K562 (cell line): ENCODE measurements around the gene NCOR2. TPM values are rescaled to one million over a fixed set of nuclear protein-coding genes. Genes with fewer than 3 reads are reported as not detected.

ENCODE experiments used
- ATAC-seq: fragments of 200-7000 bp; cut with Tn5 transposase; 3 replicates; pipeline ENCODE4 v1.9.1; 2020; ENCODE audit warnings: moderate library complexity
- BruUV-seq: library from RNA; stranded (reverse); fragments of 400-500 nt; replicated peaks from 2 replicates; lab custom pipeline; 2021; lab: Mats Ljungman, UMichigan
- CTCF ChIA-PET: fragments of 300-600 bp; formaldehyde crosslinking; extraction: SDS; loops from one replicate; lab custom pipeline; 2021; ENCODE audit warnings: low intra/inter-chr PET ratio; lab: Yijun Ruan, JAX
- POLR2A ChIA-PET: fragments of 300-600, 350-650 bp; sonication (Branson Sonifier 250); formaldehyde crosslinking; extraction: SDS; loops from one replicate; lab custom pipeline; 2021; ENCODE audit warnings: antibody characterized with exemption, inconsistent platforms; lab: Yijun Ruan, JAX
- DNase-seq, 4 experiments: peaks; one replicate each; pipeline versions ENCODE4 v3.0.0 to v3.0.0-alpha.2; 2011 to 2018; ENCODE audit warnings: low spot score in 3 of 4, mixed read lengths in 3 of 4; ENCODE audit errors: extremely low read depth in 1 of 4
- FAIRE-seq: peaks from 2 replicates; lab custom pipeline; 2011; peaks lifted over from hg19 to GRCh38; lab: Jason Lieb, UNC
- H2AFZ ChIP-seq: 2 replicates; pipeline ENCODE4 v1.6.0; 2011; ENCODE audit warnings: low read depth, low read length, control low read depth, inconsistent platforms
- H3K27ac ChIP-seq: fragments of 200-600 bp; 3 replicates; pipeline ENCODE4 v1.8.0; 2011; ENCODE audit warnings: low read depth, mild to moderate bottlenecking, control low read depth, inconsistent platforms, low read length, moderate library complexity, mixed read lengths; ENCODE audit errors: extremely low read depth
- H3K27me3 ChIP-seq, 2 experiments: fragments of 300-600 bp in 1 of 2; 2 replicates in 1 of 2; 3 replicates in 1 of 2; pipeline versions ENCODE4 v1.6.0 to v1.8.0; 2011; ENCODE audit warnings: inconsistent platforms in 2 of 2, low read length in 2 of 2, mild to moderate bottlenecking in 1 of 2, mixed read lengths in 1 of 2, moderate library complexity in 1 of 2; ENCODE audit not compliant: control insufficient read depth in 2 of 2, insufficient read depth in 2 of 2
- H3K36me3 ChIP-seq: fragments of 300-600 bp; 3 replicates; pipeline ENCODE4 v1.8.0; 2011; ENCODE audit warnings: mild to moderate bottlenecking, low read length, inconsistent platforms; ENCODE audit not compliant: control insufficient read depth, insufficient read depth
- H3K4me1 ChIP-seq, 2 experiments: fragments of 200-600 bp in 1 of 2; replicated peaks in 1 of 2; 2 replicates in 1 of 2; 3 replicates in 1 of 2; pipeline versions ENCODE4 v1.5.1 to v1.8.0; 2011; ENCODE audit warnings: inconsistent platforms in 2 of 2, low read length in 2 of 2, mild to moderate bottlenecking in 1 of 2, mixed read lengths in 1 of 2, moderate library complexity in 1 of 2; ENCODE audit not compliant: control insufficient read depth in 2 of 2, insufficient read depth in 2 of 2
- H3K4me2 ChIP-seq: 2 replicates; pipeline ENCODE4 v1.6.1; 2011; ENCODE audit warnings: low read length, control low read depth, inconsistent platforms, mixed read lengths; ENCODE audit not compliant: insufficient read depth
- H3K4me3 ChIP-seq: fragments of 200-600 bp; sonication (generic), shearing (Covaris generic); 2 replicates; pipeline ENCODE4 v1.5.1; 2016; ENCODE audit warnings: control low read depth, inconsistent platforms
- H3K79me2 ChIP-seq: fragments of 200-600 bp; 3 replicates; pipeline ENCODE4 v1.8.0; 2011; ENCODE audit warnings: low read length, inconsistent platforms; ENCODE audit not compliant: control insufficient read depth, insufficient read depth
- H3K9ac ChIP-seq, 2 experiments: 2 replicates each; pipeline versions ENCODE4 v1.6.0 to v1.6.1; 2011; ENCODE audit warnings: low read depth in 2 of 2, low read length in 2 of 2, control low read depth in 1 of 2, inconsistent platforms in 1 of 2, mild to moderate bottlenecking in 1 of 2, mixed read lengths in 1 of 2; ENCODE audit not compliant: insufficient read depth in 1 of 2
- H3K9me1 ChIP-seq: one replicate; pipeline ENCODE4 v1.6.0; 2011; ENCODE audit warnings: inconsistent platforms, mild to moderate bottlenecking, low read length, moderate library complexity; ENCODE audit not compliant: control insufficient read depth, insufficient read depth
- H3K9me3 ChIP-seq: replicated peaks from 2 replicates; pipeline ENCODE4 v1.5.1; 2011; ENCODE audit warnings: low read depth, low read length, inconsistent platforms; ENCODE audit not compliant: control insufficient read depth, insufficient read depth
- H4K20me1 ChIP-seq: replicated peaks from 2 replicates; pipeline ENCODE4 v1.6.1; 2011; ENCODE audit warnings: low read length, inconsistent platforms, mixed read lengths; ENCODE audit not compliant: control insufficient read depth, insufficient read depth
- ADNP ChIP-seq: fragments of 200-800 bp; sonication (Bioruptor generic); IDR thresholded peaks from 2 replicates; pipeline ENCODE4 v1.6.1; 2016; ENCODE audit warnings: missing genetic modification characterization, missing compliant biosample characterization
- ARID1B ChIP-seq: fragments of 450-650 bp; IDR thresholded peaks from 2 replicates; pipeline ENCODE4 v1.6.1; 2016; ENCODE audit warnings: antibody characterized with exemption, mild to moderate bottlenecking, inconsistent platforms
- ATF1 ChIP-seq, 2 experiments: fragments of 450-650 bp in 1 of 2; IDR thresholded peaks; 2 replicates each; pipeline ENCODE4 v1.6.1; 2016; ENCODE audit warnings: missing compliant biosample characterization in 1 of 2, missing genetic modification characterization in 1 of 2
- ATF7 ChIP-seq: fragments of 450-650 bp; IDR thresholded peaks from 2 replicates; pipeline ENCODE4 v1.7.1; 2014; ENCODE audit warnings: mild to moderate bottlenecking, moderate library complexity
- CREB1 ChIP-seq, 2 experiments: sonication (generic) in 1 of 2; formaldehyde crosslinking in 1 of 2; IDR thresholded peaks; 2 replicates each; pipeline versions ENCODE4 v1.6.1 to v1.8.0; 2012 to 2022; ENCODE audit warnings: inconsistent platforms in 1 of 2, mild to moderate bottlenecking in 1 of 2, missing genetic modification reagents in 1 of 2, moderate library complexity in 1 of 2
- EGR1 ChIP-seq: fragments of 450-650 bp; conservative IDR thresholded peaks from 2 replicates; pipeline ENCODE4 v1.6.1; 2017; ENCODE audit warnings: mild to moderate bottlenecking
- FOXP4 ChIP-seq: sonication (generic); formaldehyde crosslinking; IDR thresholded peaks from 2 replicates; pipeline ENCODE4 v1.8.0; 2022; ENCODE audit warnings: mild to moderate bottlenecking, missing genetic modification reagents, borderline replicate concordance
- GABPB1 ChIP-seq: sonication (generic); formaldehyde crosslinking; IDR thresholded peaks from 2 replicates; pipeline ENCODE4 v1.8.0; 2022; ENCODE audit warnings: mild to moderate bottlenecking, missing genetic modification reagents
- HDAC2 ChIP-seq: fragments of 450-650 bp; IDR thresholded peaks from 2 replicates; pipeline ENCODE4 v1.6.1; 2016; ENCODE audit warnings: mild to moderate bottlenecking
- PHF8 ChIP-seq: fragments of 200-600 bp; sonication (generic); IDR thresholded peaks from 2 replicates; pipeline ENCODE4 v1.6.1; 2012; ENCODE audit warnings: mixed run types, mild to moderate bottlenecking, inconsistent platforms, low read length, moderate library complexity, borderline replicate concordance
- SIX5 ChIP-seq, 2 experiments: IDR thresholded peaks; 2 replicates each; pipeline ENCODE4 v1.6.1; 2011; ENCODE audit warnings: low read length in 2 of 2, borderline replicate concordance in 1 of 2, low read depth in 1 of 2, mild to moderate bottlenecking in 1 of 2, moderate library complexity in 1 of 2; ENCODE audit not compliant: insufficient read depth in 1 of 2
- ZBTB7A ChIP-seq: IDR thresholded peaks from 2 replicates; pipeline ENCODE4 v1.6.1; 2011; ENCODE audit warnings: low read depth, mild to moderate bottlenecking, low read length, moderate library complexity, borderline replicate concordance; ENCODE audit not compliant: control insufficient read depth
- WGBS: fragments of 100-300 bp; shearing (Covaris generic); methylation state at CpG from one replicate; pipeline ENCODE4 v1.1.6; 2016; ENCODE audit warnings: low coverage, mixed read lengths; ENCODE audit not compliant: insufficient coverage; ENCODE audit errors: missing lambda C conversion rate; 5-methylcytosine and 5-hydroxymethylcytosine counted together
- in situ Hi-C: fragments of 300-500 bp; cut with MboI; formaldehyde crosslinking; loops from 4 replicates; pipeline ENCODE4 v1.15.0; 2018; ENCODE audit warnings: inconsistent platforms, mixed read lengths
- intact Hi-C: fragments of 100-400 bp; cut with micrococcal nuclease; formaldehyde crosslinking; loops from 2 replicates; pipeline ENCODE4 v1.14.2; 2022
- polyA plus RNA-seq, 8 experiments: library from polyadenylated mRNA; depleted of rRNA in 4 of 8; stranded (reverse) in 5 of 8; unstranded in 3 of 8; fragments of >200 nt; fragmentation: Nextera tagmentation in 2 of 8; fragmentation: Illumina TruSeq in 1 of 8; extraction: Ambion mirVana in 2 of 8; extraction: Trizol in 1 of 8; gene quantifications; 2 replicates each; pipeline versions ENCODE4 v1.2.1 to v1.2.3, GENCODE V29; 2011 to 2014; ENCODE audit warnings: inconsistent platforms in 1 of 8, missing spikeins in 1 of 8
- total RNA-seq, 7 experiments: library from RNA; depleted of rRNA in 6 of 7; stranded (reverse); fragments of >200 nt in 6 of 7; fragmentation: Illumina TruSeq in 2 of 7; extraction: Trizol in 2 of 7; gene quantifications; 2 replicates each; pipeline versions ENCODE4 v1.2.1 to v1.2.3, GENCODE V29; 2011 to 2021; ENCODE audit warnings: low replicate concordance in 1 of 7
- TF ChIP-seq, protein P1 (sequence below), 3 experiments: fragments of 200-800 bp in 1 of 3; sonication (Bioruptor generic) in 1 of 3; sonication (generic) in 1 of 3; formaldehyde crosslinking in 1 of 3; IDR thresholded peaks; 2 replicates each; pipeline versions ENCODE4 v1.6.1 to v1.8.0; 2016 to 2022; ENCODE audit warnings: mild to moderate bottlenecking in 2 of 3, missing compliant biosample characterization in 2 of 3, missing genetic modification characterization in 2 of 3, missing genetic modification reagents in 1 of 3
- TF ChIP-seq, protein P2 (sequence below): fragments of 450-650 bp; formaldehyde crosslinking; IDR thresholded peaks from 2 replicates; pipeline ENCODE4 v1.4.0; 2022; ENCODE audit warnings: mild to moderate bottlenecking, moderate library complexity

NCOR2 gene
- total and polyA plus RNA-seq, 9 of the 15 experiments (the other 6 are each of a cell fraction or from before 2014, with no cell fraction given) = 0.18 to 126 (median 8.4) TPM

GRCh38 chr12:124566161-124566996 is 1.0 kb downstream of the NCOR2 start:
- Histone ChIP-seq H3K9ac (peak overlapping the region; percentile 71 to 95; a peak in 3 of 4 replicates), H3K4me2 (peak overlapping the region; percentile 88), H3K9me3 (no peaks in the 10 kb centered on the region), H3K27ac (peak overlapping the region; percentile 88), H3K27me3 (no peaks in the 10 kb centered on the region), H2AFZ (peak overlapping the region; percentile 77), H3K36me3 (peaks cover 10% of the 10 kb centered on the region; the same call in 1 of the 3 replicates), H3K79me2 (peaks cover 59% of the 10 kb centered on the region), H3K4me1 (peaks cover 13 to 53% of the 10 kb centered on the region in 2 experiments), H3K9me1 (no peaks in the 10 kb centered on the region), H3K4me3 (peak overlapping the region; percentile 96), H4K20me1 (peaks cover 34% of the 10 kb centered on the region)
- CTCF ChIA-PET = no interaction called here
- no TSS peak for BruUV-seq
- WGBS = under 1% methylated on average over 29 of the region's 56 CpGs
- ATAC-seq = peak; percentile 86
- in situ Hi-C loops = no loop called here
- POLR2A ChIA-PET = interaction anchor here (0.6 to 1.5 kb wide), 4 partner anchors 9 to 145 kb away, joined by 3 to 5 read pairs (median 3); no protein-coding TSS in a partner anchor
- peak; percentile 54 for FAIRE-seq
- DNase-seq = peak; percentile 80 to 86 (median 85)
- intact Hi-C loops = loop anchor here (5.0 kb wide), 2 partner anchors 74 to 186 kb away; no protein-coding TSS in a partner anchor
- TF ChIP-seq FOXP4 (no peak), SIX5 (IDR thresholded peaks at IDR 0.05; ENCODE audit: borderline replicate concordance in 1 of 2, insufficient read depth in 1 of 2, low read depth in 1 of 2, low read length in 2 of 2) (no peak), PHF8 (peak; percentile 34; the same call in 1 of the 2 replicates), EGR1 (peak; percentile 89), HDAC2 (0 out of 2 replicates have a peak, but pooled peaks have one; percentile 26), CREB1 (IDR thresholded peaks at IDR 0.05) (0 out of 2 replicates have a peak, but pooled peaks have one; percentile 8), CREB1 (CRISPR knock-in tag; IDR thresholded peaks at IDR 0.05) (no peak), ARID1B (no peak), ATF7 (0 out of 2 replicates have a peak, but pooled peaks have one; percentile 34), ADNP (tag) (no peak), ATF1 (CRISPR knock-in tag; IDR thresholded peaks at IDR 0.05) (no peak), ATF1 (tag; IDR thresholded peaks at IDR 0.05) (peak; percentile 65), GABPB1 (CRISPR knock-in tag) (peak; percentile 56; the same call in 1 of the 2 replicates), ZBTB7A (peak; percentile 76; the same call in 1 of the 2 replicates)
- TF ChIP-seq, protein P1, sequence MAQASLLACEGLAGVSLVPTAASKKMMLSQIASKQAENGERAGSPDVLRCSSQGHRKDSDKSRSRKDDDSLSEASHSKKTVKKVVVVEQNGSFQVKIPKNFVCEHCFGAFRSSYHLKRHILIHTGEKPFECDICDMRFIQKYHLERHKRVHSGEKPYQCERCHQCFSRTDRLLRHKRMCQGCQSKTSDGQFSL (CRISPR knock-in tag; IDR thresholded peaks at IDR 0.05) = no peak
- TF ChIP-seq, protein P1 (tag; IDR thresholded peaks at IDR 0.05) = no peak
- TF ChIP-seq, protein P2, sequence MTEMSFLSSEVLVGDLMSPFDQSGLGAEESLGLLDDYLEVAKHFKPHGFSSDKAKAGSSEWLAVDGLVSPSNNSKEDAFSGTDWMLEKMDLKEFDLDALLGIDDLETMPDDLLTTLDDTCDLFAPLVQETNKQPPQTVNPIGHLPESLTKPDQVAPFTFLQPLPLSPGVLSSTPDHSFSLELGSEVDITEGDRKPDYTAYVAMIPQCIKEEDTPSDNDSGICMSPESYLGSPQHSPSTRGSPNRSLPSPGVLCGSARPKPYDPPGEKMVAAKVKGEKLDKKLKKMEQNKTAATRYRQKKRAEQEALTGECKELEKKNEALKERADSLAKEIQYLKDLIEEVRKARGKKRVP = no peak
